Gastrocnemius medialis (tissue), 4 donors: ENCODE results near the gene KRT31.

Experiments
- POLR2A ChIP-seq, 2 donors: fragments of 450-650 bp; IDR thresholded peaks; one replicate each; pipeline ENCODE4 v1.6.1; 2017; ENCODE audit warnings: antibody characterized with exemption in 2 of 2, mild to moderate bottlenecking in 2 of 2, moderate library complexity in 2 of 2
- TF ChIP-seq, protein P1 (sequence below), 5 experiments: fragments of 450-650 bp in 3 of 5; fragments of 200-600 bp in 2 of 5; sonication (generic) in 2 of 5; IDR thresholded peaks in 4 of 5; conservative IDR thresholded peaks in 1 of 5; 1 replicate in 4 of 5; 2 replicates in 1 of 5; pipeline ENCODE4 v1.5.1; 2016 to 2019; ENCODE audit warnings: antibody characterized with exemption in 5 of 5, mild to moderate bottlenecking in 3 of 5, moderate library complexity in 3 of 5

DNA sequence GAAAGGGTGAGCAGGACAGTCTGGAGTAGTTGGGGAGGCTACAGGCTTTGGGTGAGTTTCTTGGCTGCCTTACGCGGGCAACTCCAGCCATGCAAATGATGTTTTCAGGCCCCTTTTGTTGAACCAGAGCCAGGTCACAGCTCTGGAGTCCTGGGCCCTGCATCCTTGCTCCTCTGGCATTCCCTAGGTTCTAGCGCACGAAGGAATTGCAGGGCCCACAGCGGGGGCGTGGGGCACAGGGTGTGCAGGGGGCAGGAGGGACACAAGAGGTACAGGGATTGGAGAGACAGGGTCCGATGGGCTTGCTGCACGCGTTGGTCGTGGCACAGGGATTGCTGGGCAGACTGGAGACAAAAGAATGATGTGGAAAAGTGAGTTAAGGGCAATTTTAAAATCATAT, 3.6 kb downstream of the KRT31 start:
- TF ChIP-seq, protein P1, sequence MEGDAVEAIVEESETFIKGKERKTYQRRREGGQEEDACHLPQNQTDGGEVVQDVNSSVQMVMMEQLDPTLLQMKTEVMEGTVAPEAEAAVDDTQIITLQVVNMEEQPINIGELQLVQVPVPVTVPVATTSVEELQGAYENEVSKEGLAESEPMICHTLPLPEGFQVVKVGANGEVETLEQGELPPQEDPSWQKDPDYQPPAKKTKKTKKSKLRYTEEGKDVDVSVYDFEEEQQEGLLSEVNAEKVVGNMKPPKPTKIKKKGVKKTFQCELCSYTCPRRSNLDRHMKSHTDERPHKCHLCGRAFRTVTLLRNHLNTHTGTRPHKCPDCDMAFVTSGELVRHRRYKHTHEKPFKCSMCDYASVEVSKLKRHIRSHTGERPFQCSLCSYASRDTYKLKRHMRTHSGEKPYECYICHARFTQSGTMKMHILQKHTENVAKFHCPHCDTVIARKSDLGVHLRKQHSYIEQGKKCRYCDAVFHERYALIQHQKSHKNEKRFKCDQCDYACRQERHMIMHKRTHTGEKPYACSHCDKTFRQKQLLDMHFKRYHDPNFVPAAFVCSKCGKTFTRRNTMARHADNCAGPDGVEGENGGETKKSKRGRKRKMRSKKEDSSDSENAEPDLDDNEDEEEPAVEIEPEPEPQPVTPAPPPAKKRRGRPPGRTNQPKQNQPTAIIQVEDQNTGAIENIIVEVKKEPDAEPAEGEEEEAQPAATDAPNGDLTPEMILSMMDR (IDR thresholded peaks at IDR 0.05 in 4 of 5, conservative IDR thresholded peaks at IDR 0.05 in 1 of 5), result no peak
- no peak for TF ChIP-seq POLR2A (IDR thresholded peaks at IDR 0.05)
